IMR-90 (cell line): ENCODE data around the gene SYT2. TPM values are rescaled to one million over a fixed set of nuclear protein-coding genes. Genes with fewer than 3 reads are reported as not detected.
A peak's percentile ranks its signal among the peaks of the same experiment; 100 is the strongest.

Experiments used
- ATAC-seq: fragments of 200-7000 bp; cut with Tn5 transposase; 2 replicates; pipeline ENCODE4 v1.9.1; 2020; ENCODE audit warnings: low read depth, mild to moderate bottlenecking, moderate library complexity
- BruUV-seq: library from RNA; stranded (reverse); fragments of 400-500 nt; replicated peaks from 2 replicates; lab custom pipeline; 2021; lab: Mats Ljungman, UMichigan
- CTCF ChIA-PET: fragments of 300-600 bp; formaldehyde crosslinking; extraction: SDS; loops from one replicate; lab custom pipeline; 2021; ENCODE audit warnings: antibody characterized with exemption; lab: Yijun Ruan, JAX
- POLR2A ChIA-PET: fragments of 300-600 bp; sonication (Branson Sonifier 250); formaldehyde crosslinking; loops from one replicate; lab custom pipeline; 2022; ENCODE audit warnings: antibody characterized with exemption; ENCODE audit not compliant: unreplicated experiment; lab: Charles Lee
- DNase-seq: peaks from one replicate; pipeline ENCODE4 v3.0.0; 2013
- H2AFZ ChIP-seq: replicated peaks from 2 replicates; pipeline ENCODE3; 2013; ENCODE audit warnings: low read length, mild to moderate bottlenecking; ENCODE audit not compliant: poor library complexity
- H2AK5ac ChIP-seq: 2 replicates; pipeline ENCODE4 v1.6.1; 2013; ENCODE audit warnings: low read depth, low read length, inconsistent platforms
- H2AK9ac ChIP-seq: replicated peaks from 2 replicates; pipeline ENCODE3; 2013; ENCODE audit warnings: mild to moderate bottlenecking, low read depth, low read length, moderate library complexity; ENCODE audit not compliant: poor library complexity
- H2BK120ac ChIP-seq: 2 replicates; pipeline ENCODE4 v1.6.1; 2013; ENCODE audit warnings: low read depth, low read length, inconsistent platforms
- H2BK15ac ChIP-seq: 3 replicates; pipeline ENCODE4 v1.6.1; 2013; ENCODE audit warnings: low read depth, low read length, inconsistent platforms
- H2BK20ac ChIP-seq: 2 replicates; pipeline ENCODE4 v1.6.1; 2013; ENCODE audit warnings: low read depth, mild to moderate bottlenecking, inconsistent platforms, low read length, moderate library complexity
- H2BK5ac ChIP-seq: 2 replicates; pipeline ENCODE4 v1.6.1; 2013; ENCODE audit warnings: mild to moderate bottlenecking, low read depth, low read length, inconsistent platforms; ENCODE audit not compliant: poor library complexity, severe bottlenecking
- H3K14ac ChIP-seq: replicated peaks from 2 replicates; pipeline ENCODE4 v1.6.1; 2013; ENCODE audit warnings: low read depth, low read length, inconsistent platforms
- H3K18ac ChIP-seq: 2 replicates; pipeline ENCODE4 v1.6.1; 2013; ENCODE audit warnings: low read depth, low read length, control low read depth
- H3K23ac ChIP-seq: 2 replicates; pipeline ENCODE4 v1.6.1; 2013; ENCODE audit warnings: low read depth, low read length, inconsistent platforms
- H3K27ac ChIP-seq: 2 replicates; pipeline ENCODE4 v1.5.1; 2013; ENCODE audit warnings: mild to moderate bottlenecking, control low read depth, low read length; ENCODE audit not compliant: insufficient read depth
- H3K27me3 ChIP-seq: 2 replicates; pipeline ENCODE4 v1.6.1; 2013; ENCODE audit warnings: low read length; ENCODE audit not compliant: control insufficient read depth, insufficient read depth
- H3K36me3 ChIP-seq: 2 replicates; pipeline ENCODE4 v1.6.1; 2013; ENCODE audit warnings: low read length, mixed read lengths; ENCODE audit not compliant: control insufficient read depth, insufficient read depth
- H3K4ac ChIP-seq: 2 replicates; pipeline ENCODE4 v1.6.1; 2013; ENCODE audit warnings: low read depth, low read length, inconsistent platforms
- H3K4me1 ChIP-seq: 2 replicates; pipeline ENCODE4 v1.6.1; 2013; ENCODE audit warnings: low read length, mixed read lengths; ENCODE audit not compliant: control insufficient read depth, insufficient read depth
- H3K4me2 ChIP-seq: 2 replicates; pipeline ENCODE4 v1.6.1; 2013; ENCODE audit warnings: low read depth, mild to moderate bottlenecking, control low read depth, low read length, moderate library complexity
- H3K4me3 ChIP-seq: 2 replicates; pipeline ENCODE4 v1.5.1; 2013; ENCODE audit warnings: low read depth, mild to moderate bottlenecking, control low read depth, low read length, moderate library complexity; ENCODE audit not compliant: insufficient read depth
- H3K56ac ChIP-seq: 2 replicates; pipeline ENCODE4 v1.6.1; 2013; ENCODE audit warnings: low read length, inconsistent platforms; ENCODE audit not compliant: insufficient read depth; ENCODE audit errors: extremely low read depth
- H3K79me1 ChIP-seq, 2 experiments: 2 replicates each; pipeline ENCODE4 v1.6.1; 2013; ENCODE audit warnings: low read length in 2 of 2, inconsistent platforms in 1 of 2, low read depth in 1 of 2
- H3K9ac ChIP-seq: 2 replicates; pipeline ENCODE4 v1.6.1; 2013; ENCODE audit warnings: low read depth, low read length, control low read depth
- H3K9me1 ChIP-seq: 2 replicates; pipeline ENCODE4 v1.6.1; 2013; ENCODE audit warnings: low read length, inconsistent platforms; ENCODE audit not compliant: insufficient read depth
- H3K9me3 ChIP-seq: 2 replicates; pipeline ENCODE4 v1.6.1; 2013; ENCODE audit warnings: low read length; ENCODE audit not compliant: control insufficient read depth, insufficient read depth
- H4K20me1 ChIP-seq: 2 replicates; pipeline ENCODE4 v1.6.1; 2013; ENCODE audit warnings: low read length, inconsistent platforms; ENCODE audit not compliant: insufficient read depth
- H4K5ac ChIP-seq: 2 replicates; pipeline ENCODE4 v1.6.1; 2013; ENCODE audit warnings: mild to moderate bottlenecking, low read depth, low read length, control low read depth
- H4K8ac ChIP-seq, 2 experiments: 2 replicates each; pipeline ENCODE4 v1.6.1; 2013; ENCODE audit warnings: low read depth in 2 of 2, low read length in 2 of 2, control low read depth in 1 of 2, inconsistent platforms in 1 of 2
- H4K91ac ChIP-seq: 2 replicates; pipeline ENCODE4 v1.6.1; 2013; ENCODE audit warnings: low read depth, low read length, inconsistent platforms; ENCODE audit not compliant: insufficient read depth
- CEBPB ChIP-seq: IDR thresholded peaks from 2 replicates; pipeline ENCODE4 v1.6.1; 2012; ENCODE audit warnings: low read depth, low read length, improper control_type of control experiment
- CHD1 ChIP-seq: IDR thresholded peaks from 2 replicates; pipeline ENCODE4 v1.6.1; 2012; ENCODE audit warnings: low read depth, low read length, improper control_type of control experiment
- MAZ ChIP-seq: IDR thresholded peaks from 2 replicates; pipeline ENCODE4 v1.6.1; 2012; ENCODE audit warnings: low read depth, mild to moderate bottlenecking, low read length, improper control_type of control experiment, moderate library complexity, borderline replicate concordance
- RFX5 ChIP-seq: IDR thresholded peaks from 2 replicates; pipeline ENCODE4 v1.8.0; 2012; ENCODE audit warnings: low read depth, mild to moderate bottlenecking, low read length, moderate library complexity
- SMC3 ChIP-seq: fragments of 150-350 bp; IDR thresholded peaks from 2 replicates; pipeline ENCODE4 v1.6.1; 2016; ENCODE audit warnings: low read depth, mild to moderate bottlenecking, antibody characterized with exemption, low read length, moderate library complexity
- WGBS, 2 experiments: methylation state at CpG; one replicate each; pipeline versions ENCODE4 v1.1.5 to v1.1.7; 2013; ENCODE audit warnings: missing lambda C conversion rate in 2 of 2; ENCODE audit not compliant: insufficient read length in 1 of 2; ENCODE audit errors: extremely low coverage in 2 of 2; 5-methylcytosine and 5-hydroxymethylcytosine counted together
- dilution Hi-C: fragments of 300-500 bp; cut with HindIII; formaldehyde crosslinking; loops from one replicate; pipeline ENCODE4 v1.14.3; 2018; ENCODE audit warnings: low sequenced_read_pairs; ENCODE audit not compliant: unreplicated experiment
- in situ Hi-C: fragments of 300-500 bp; cut with MboI; formaldehyde crosslinking; loops from 3 replicates; pipeline ENCODE4 v1.14.3; 2019; ENCODE audit warnings: low sequenced_read_pairs, inconsistent platforms, mixed read lengths
- intact Hi-C: fragments of 100-400 bp; cut with micrococcal nuclease; formaldehyde crosslinking; loops from 2 replicates; pipeline ENCODE4 v1.10.0; 2022
- polyA plus RNA-seq, 3 experiments: library from polyadenylated mRNA; depleted of rRNA; stranded (reverse); fragments of >200 nt; gene quantifications; 2 replicates each; pipeline ENCODE4 v1.2.3, GENCODE V29; 2012; ENCODE audit warnings: low replicate concordance in 1 of 3
- total RNA-seq: library from RNA; depleted of rRNA; stranded (reverse); fragments of >200 nt; gene quantifications from 2 replicates; pipeline ENCODE4 v1.2.3, GENCODE V29; 2012

The SYT2 gene
- total and polyA plus RNA-seq, 2 of the 4 experiments (the other 2 are of a cell fraction), result under 0.01 TPM

GRCh38 chr1:202565890-202566602 is 144.2 kb downstream of the SYT2 start:
- Histone ChIP-seq H2BK120ac (0 out of 2 replicates have a peak overlapping the region, but pooled peaks have one; percentile 1), H3K4me3 (no peak overlapping the region), H2BK20ac (no peak overlapping the region), H2AFZ (no peak overlapping the region), H3K9me1 (peaks cover 6% of the 10 kb centered on the region), H2BK15ac (no peak overlapping the region), H3K79me1 (no peaks in the 10 kb centered on the region), H4K8ac (peak overlapping the region in 1 of 2 experiments; percentile 37; a peak in 1 of 4 replicates), H3K14ac (no peak overlapping the region), H4K5ac (peak overlapping the region; percentile 20; the same call in 1 of the 2 replicates), H3K27me3 (no peaks in the 10 kb centered on the region), H3K9me3 (no peaks in the 10 kb centered on the region), H4K20me1 (no peaks in the 10 kb centered on the region), H4K91ac (0 out of 2 replicates have a peak overlapping the region, but pooled peaks have one; percentile 52), H3K27ac (peak overlapping the region; percentile 25; the same call in 1 of the 2 replicates), H3K4ac (no peak overlapping the region), H3K36me3 (peaks cover 5% of the 10 kb centered on the region; the same call in 1 of the 2 replicates), H3K4me2 (no peak overlapping the region), H2BK5ac (no peak overlapping the region), H3K23ac (no peak overlapping the region), H3K4me1 (peaks cover 15% of the 10 kb centered on the region), H3K56ac (no peak overlapping the region), H3K9ac (no peak overlapping the region), H2AK9ac (no peak overlapping the region), H3K18ac (0 out of 2 replicates have a peak overlapping the region, but pooled peaks have one; percentile 3), H2AK5ac (no peak overlapping the region)
- in situ Hi-C loops, result no loop called here
- intact Hi-C loops, result no loop called here
- ChIA-PET POLR2A (no interaction called here), CTCF (no interaction called here)
- DNase-seq (no peak), ATAC-seq (no peak)
- TF ChIP-seq CEBPB, result no peak
- TF ChIP-seq RFX5, result no peak
- TF ChIP-seq CHD1, result no peak
- TF ChIP-seq MAZ, result no peak
- TF ChIP-seq SMC3, result no peak
- WGBS, 2 experiments, result no CpG with 5 or more reads among the region's 2 CpGs
- dilution Hi-C loops, result no loop called here
- no TSS peak for BruUV-seq
